ENCODE data around the gene SLC7A6OS. TPM values are rescaled to one million over a fixed set of nuclear protein-coding genes. Genes with fewer than 3 reads are reported as not detected.

SLC7A6OS gene
- total RNA-seq, 1 experiment from 2014 or later, result 24.5 TPM

GRCh38 chr16:68273459-68273858 lies 37.3 kb downstream of the SLC7A6OS start:
- TF ChIP-seq CTCF (conservative IDR thresholded peaks at IDR 0.05), result no peak
- Histone ChIP-seq H2BK12ac (ENCODE audit: insufficient read length, low read depth, low read length) (no peak overlapping the region), H3T11ph (ENCODE audit: low read length) (no peak overlapping the region), H2BK20ac (ENCODE audit: low read depth, low read length, poor library complexity, severe bottlenecking) (no peak overlapping the region), H3K56ac (ENCODE audit: insufficient read length, low read depth, low read length) (no peak overlapping the region), H2BK15ac (ENCODE audit: low read depth, low read length) (no peak overlapping the region), H3K14ac (ENCODE audit: insufficient read depth, low read length) (no peak overlapping the region), H3K4me1 (ENCODE audit: insufficient read depth, low read length) (no peaks in the 10 kb centered on the region), H2BK120ac (ENCODE audit: low read depth, low read length, poor library complexity, severe bottlenecking) (no peak overlapping the region), H3K27ac (ENCODE audit: insufficient read length, low read depth, low read length) (no peak overlapping the region), H3K9ac (ENCODE audit: extremely low read depth, insufficient read length, low read length) (no peak overlapping the region), H3K4ac (ENCODE audit: low read depth, low read length) (no peak overlapping the region), H3K23me2 (ENCODE audit: insufficient read length, low read depth, low read length, poor library complexity, severe bottlenecking) (no peaks in the 10 kb centered on the region), H3K27me3 (ENCODE audit: insufficient read depth, low read length) (no peaks in the 10 kb centered on the region), H2AFZ (ENCODE audit: low read length) (no peak overlapping the region), H3K23ac (ENCODE audit: insufficient read length, low read depth, low read length) (no peak overlapping the region), H2AK5ac (ENCODE audit: insufficient read length, low read length) (no peak overlapping the region), H4K91ac (ENCODE audit: insufficient read length, low read depth, low read length) (no peak overlapping the region), H4K8ac (replicated peaks; ENCODE audit: insufficient read length, low read depth, low read length) (no peak overlapping the region), H4K20me1 (ENCODE audit: control insufficient read depth, insufficient read depth, insufficient read length) (no peaks in the 10 kb centered on the region), H3K4me2 (ENCODE audit: insufficient read depth, insufficient read length, low read length) (no peak overlapping the region), H3K79me1 (ENCODE audit: insufficient read depth, low read depth, low read length, poor library complexity, severe bottlenecking) (peaks cover 3% of the 10 kb centered on the region), H4K5ac (ENCODE audit: insufficient read length, low read depth, low read length) (no peak overlapping the region), H3K18ac (ENCODE audit: insufficient read length, low read depth, low read length) (no peak overlapping the region), H3K9me3 (ENCODE audit: control insufficient read depth, low read depth, low read length) (no peaks in the 10 kb centered on the region), H3K79me2 (ENCODE audit: insufficient read depth, low read length) (peaks cover 1% of the 10 kb centered on the region; the same call in 1 of the 2 replicates), H2BK5ac (ENCODE audit: insufficient read length, low read length) (no peak overlapping the region)
- DNase-seq, result no peak
- WGBS (ENCODE audit: extremely low coverage, insufficient read length, low lambda C conversion rate), result no CpG with 5 or more reads among the region's 5 CpGs
- H3K4me3 Mint-ChIP-seq, result no peak overlapping the region
- peaks cover 6 to 9% of the 10 kb centered on the region in 2 experiments for H3K4me1 Mint-ChIP-seq
- peaks cover 16 to 25% (median 16%) of the 10 kb centered on the region in 3 experiments; a peak in 5 of 7 replicates for H3K36me3 Mint-ChIP-seq (ENCODE audit: insufficient read depth in 1 of 3, low read depth in 3 of 3)
- H3K9me3 Mint-ChIP-seq, result no peaks in the 10 kb centered on the region
- no peaks in the 10 kb centered on the region for H3K27me3 Mint-ChIP-seq (ENCODE audit: low read depth)
- H3K27ac Mint-ChIP-seq, result peak overlapping the region in 2 of 3 experiments; percentile 10 to 45; a peak in 3 of 7 replicates
